OCI-LY7 (cell line): Measurements from ENCODE around the gene PCYT1A. TPM values are rescaled to one million over a fixed set of nuclear protein-coding genes. Genes with fewer than 3 reads are reported as not detected.

Experiments
- BruUV-seq: library from RNA; stranded (reverse); fragments of 400-500 nt; replicated peaks from 2 replicates; lab custom pipeline; 2021; lab: Mats Ljungman, UMichigan
- CTCF ChIA-PET: fragments of 300-600 bp; sonication (Branson Sonifier 250); formaldehyde crosslinking; loops from one replicate; lab custom pipeline; 2022; ENCODE audit warnings: antibody characterized with exemption; ENCODE audit not compliant: unreplicated experiment; lab: Charles Lee
- POLR2A ChIA-PET: fragments of 300-600 bp; sonication (Branson Sonifier 250); formaldehyde crosslinking; loops from one replicate; lab custom pipeline; 2022; ENCODE audit warnings: antibody characterized with exemption; lab: Charles Lee
- DNase-seq: peaks from one replicate; pipeline ENCODE4 v3.0.0-alpha.2; 2015; ENCODE audit warnings: low spot score
- H2AFZ ChIP-seq: fragments of 200-600 bp; sonication (generic), shearing (Covaris generic); 2 replicates; pipeline ENCODE4 v1.6.1; 2014; ENCODE audit warnings: mild to moderate bottlenecking, antibody characterized with exemption, low read length, moderate library complexity
- H3K27ac ChIP-seq: fragments of 200-600 bp; sonication (generic); 2 replicates; pipeline ENCODE4 v1.5.1; 2014; ENCODE audit warnings: mixed run types, low read depth, mild to moderate bottlenecking, moderate library complexity, low read length, inconsistent platforms; ENCODE audit not compliant: poor library complexity, severe bottlenecking
- H3K36me3 ChIP-seq: fragments of 200-600 bp; sonication (generic); 2 replicates; pipeline ENCODE4 v1.6.1; 2014; ENCODE audit warnings: mild to moderate bottlenecking, antibody characterized with exemption, low read length, moderate library complexity, mixed read lengths; ENCODE audit not compliant: insufficient read depth
- H3K4me1 ChIP-seq: fragments of 200-600 bp; sonication (generic); 2 replicates; pipeline ENCODE4 v1.5.1; 2014; ENCODE audit warnings: mild to moderate bottlenecking, low read length; ENCODE audit not compliant: insufficient read depth, poor library complexity, severe bottlenecking
- H3K4me2 ChIP-seq: fragments of 200-600 bp; sonication (generic); 2 replicates; pipeline ENCODE4 v1.6.1; 2014; ENCODE audit warnings: mild to moderate bottlenecking, low read length
- H3K4me3 ChIP-seq: fragments of 200-600 bp; sonication (generic); 2 replicates; pipeline ENCODE4 v1.5.1; 2014; ENCODE audit warnings: mild to moderate bottlenecking, low read depth, low read length; ENCODE audit not compliant: poor library complexity, severe bottlenecking
- H3K79me2 ChIP-seq: fragments of 200-600 bp; sonication (generic); 2 replicates; pipeline ENCODE4 v1.6.1; 2016; ENCODE audit warnings: low read depth, mild to moderate bottlenecking, low read length, moderate library complexity, mixed read lengths; ENCODE audit not compliant: insufficient read depth
- H3K9me2 ChIP-seq: fragments of 200-600 bp; sonication (generic); 2 replicates; pipeline ENCODE4 v1.6.1; 2016; ENCODE audit warnings: mild to moderate bottlenecking, low read length, mixed read lengths; ENCODE audit not compliant: insufficient read depth
- H3K9me3 ChIP-seq: fragments of 200-600 bp; sonication (generic); 2 replicates; pipeline ENCODE4 v1.6.1; 2014; ENCODE audit warnings: mild to moderate bottlenecking, mixed run types, low read length, mixed read lengths
- H4K20me1 ChIP-seq: fragments of 200-600 bp; sonication (generic); 2 replicates; pipeline ENCODE4 v1.6.1; 2014; ENCODE audit warnings: mild to moderate bottlenecking, antibody characterized with exemption, low read length, moderate library complexity, mixed read lengths; ENCODE audit not compliant: insufficient read depth
- EZH2phosphoT487 ChIP-seq: fragments of 200-600 bp; sonication (generic); IDR thresholded peaks from 2 replicates; pipeline ENCODE4 v1.6.1; 2018; ENCODE audit warnings: low read depth, borderline replicate concordance, mild to moderate bottlenecking, mixed run types, antibody characterized with exemption, low read length, moderate library complexity, mixed read lengths
- intact Hi-C: fragments of 100-400 bp; cut with micrococcal nuclease; formaldehyde crosslinking; loops from one replicate; pipeline ENCODE4 v1.10.0; 2022; ENCODE audit not compliant: unreplicated experiment
- total RNA-seq, 2 experiments: library from RNA; depleted of rRNA in 1 of 2; stranded (reverse); fragments of >200 nt in 1 of 2; shearing (Covaris generic) in 1 of 2; gene quantifications; 2 replicates each; pipeline ENCODE4 v1.2.3, GENCODE V29; 2014 to 2022
- TF ChIP-seq, protein P1 (sequence below): fragments of 200-600 bp; sonication (generic); conservative IDR thresholded peaks from 2 replicates; pipeline ENCODE4 v1.5.1; 2014; ENCODE audit warnings: mild to moderate bottlenecking, antibody characterized with exemption, low read length, moderate library complexity, mixed read lengths

Gene PCYT1A
- total RNA-seq, 2 experiments from 2014 or later, result 21.6 to 27.1 TPM

DNA sequence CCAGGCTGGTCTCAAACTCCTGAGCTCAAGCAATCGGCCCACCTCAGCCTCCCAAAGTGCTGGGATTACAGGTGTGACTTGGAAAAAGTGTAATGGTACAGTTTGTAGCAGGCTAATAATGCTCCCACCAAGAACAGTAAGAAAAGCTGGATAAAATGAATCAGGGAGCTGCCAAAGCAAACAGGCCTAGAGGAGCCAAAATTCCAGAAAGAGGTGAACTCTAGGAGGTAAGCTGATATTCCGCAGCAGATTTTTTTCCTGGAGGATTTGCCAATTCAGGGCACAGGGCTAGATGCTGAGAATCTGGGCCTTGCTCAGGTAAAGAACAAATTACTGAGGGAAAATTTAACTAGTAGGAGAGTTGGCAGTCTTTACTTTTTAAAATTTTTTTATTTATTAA is 11.0 kb upstream of the PCYT1A start:
- Histone ChIP-seq H3K79me2 (no peaks in the 10 kb centered on the region), H3K4me3 (no peak overlapping the region), H3K27ac (no peak overlapping the region), H3K36me3 (no peaks in the 10 kb centered on the region), H2AFZ (no peak overlapping the region), H4K20me1 (no peaks in the 10 kb centered on the region), H3K4me1 (no peaks in the 10 kb centered on the region), H3K9me3 (no peaks in the 10 kb centered on the region), H3K9me2 (no peaks in the 10 kb centered on the region), H3K4me2 (no peak overlapping the region)
- DNase-seq, result no peak
- BruUV-seq, result no TSS peak
- intact Hi-C loops, result no loop called here
- ChIA-PET CTCF (no interaction called here), POLR2A (no interaction called here)
- TF ChIP-seq EZH2phosphoT487, result no peak
- TF ChIP-seq, protein P1, sequence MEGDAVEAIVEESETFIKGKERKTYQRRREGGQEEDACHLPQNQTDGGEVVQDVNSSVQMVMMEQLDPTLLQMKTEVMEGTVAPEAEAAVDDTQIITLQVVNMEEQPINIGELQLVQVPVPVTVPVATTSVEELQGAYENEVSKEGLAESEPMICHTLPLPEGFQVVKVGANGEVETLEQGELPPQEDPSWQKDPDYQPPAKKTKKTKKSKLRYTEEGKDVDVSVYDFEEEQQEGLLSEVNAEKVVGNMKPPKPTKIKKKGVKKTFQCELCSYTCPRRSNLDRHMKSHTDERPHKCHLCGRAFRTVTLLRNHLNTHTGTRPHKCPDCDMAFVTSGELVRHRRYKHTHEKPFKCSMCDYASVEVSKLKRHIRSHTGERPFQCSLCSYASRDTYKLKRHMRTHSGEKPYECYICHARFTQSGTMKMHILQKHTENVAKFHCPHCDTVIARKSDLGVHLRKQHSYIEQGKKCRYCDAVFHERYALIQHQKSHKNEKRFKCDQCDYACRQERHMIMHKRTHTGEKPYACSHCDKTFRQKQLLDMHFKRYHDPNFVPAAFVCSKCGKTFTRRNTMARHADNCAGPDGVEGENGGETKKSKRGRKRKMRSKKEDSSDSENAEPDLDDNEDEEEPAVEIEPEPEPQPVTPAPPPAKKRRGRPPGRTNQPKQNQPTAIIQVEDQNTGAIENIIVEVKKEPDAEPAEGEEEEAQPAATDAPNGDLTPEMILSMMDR, result no peak

- H3K4me2 ChIP-seq, result peak overlapping the region; percentile 60
- H3K4me3 ChIP-seq, result peak overlapping the region; percentile 8
- H3K27ac ChIP-seq, result peak overlapping the region; percentile 33
- H4K20me1 ChIP-seq, result no peaks in the 10 kb centered on the region
- POLR2A ChIA-PET, result interaction anchor here (0.5 to 1.0 kb wide), 2 partner anchors 235 to 888 kb away, joined by 3 read pairs; no protein-coding TSS in a partner anchor
- peaks cover 5% of the 10 kb centered on the region; the same call in 1 of the 2 replicates for H3K79me2 ChIP-seq
- H3K9me2 ChIP-seq, result no peaks in the 10 kb centered on the region
- intact Hi-C loops, result no loop called here
- no peak overlapping the region for H2AFZ ChIP-seq
- H3K4me1 ChIP-seq, result peaks cover 21% of the 10 kb centered on the region
- peak; percentile 74 for DNase-seq
- TF ChIP-seq, protein P1, result peak; percentile 61
- no peak for TF ChIP-seq EZH2phosphoT487
- no peaks in the 10 kb centered on the region for H3K9me3 ChIP-seq
- no peaks in the 10 kb centered on the region for H3K36me3 ChIP-seq
- BruUV-seq, result no TSS peak
- CTCF ChIA-PET, result no interaction called here
Observed at GRCh38 chr3:196292286-196292923, 4.9 kb upstream of the PCYT1A start.

- peak overlapping the region; percentile 100 for H3K4me2 ChIP-seq
- peak overlapping the region; percentile 23 for H3K27ac ChIP-seq
- ChIA-PET CTCF (no interaction called here), POLR2A (no interaction called here)
- H3K4me1 ChIP-seq, result peaks cover 29% of the 10 kb centered on the region
- H3K9me2 ChIP-seq, result no peaks in the 10 kb centered on the region
- BruUV-seq, result TSS peak; percentile 92
- no peaks in the 10 kb centered on the region for H4K20me1 ChIP-seq
- no peak for DNase-seq
- peak overlapping the region; percentile 97 for H2AFZ ChIP-seq
- intact Hi-C loops, result no loop called here
- H3K4me3 ChIP-seq, result peak overlapping the region; percentile 89
- TF ChIP-seq, protein P1, result no peak
- TF ChIP-seq EZH2phosphoT487, result no peak
- H3K36me3 ChIP-seq, result no peaks in the 10 kb centered on the region
- peaks cover 11% of the 10 kb centered on the region; the same call in 1 of the 2 replicates for H3K79me2 ChIP-seq
- H3K9me3 ChIP-seq, result no peaks in the 10 kb centered on the region
Observed at GRCh38 chr3:196288141-196288460, 575 bp upstream of the PCYT1A start.
